SK-MEL-5 (cell line): ENCODE data around the gene TMSB4X. TPM values are rescaled to one million over a fixed set of nuclear protein-coding genes. Genes with fewer than 3 reads are reported as not detected.
"Not testable (repeated sequence)": the region's sequence is repeated elsewhere in the genome, so short reads cannot be mapped to it uniquely, and the experiment has no call there.

Experiments used
- DNase-seq: peaks from one replicate; pipeline ENCODE4 v3.0.0-alpha.2; 2016; ENCODE audit warnings: low read depth, low spot score
- in situ Hi-C: cut with HindIII; loops from 2 replicates; pipeline ENCODE4 v1.10.0; 2016; ENCODE audit warnings: low sequenced_read_pairs, high pct_unique_total_duplicates, low pct_unique_long_range_greater_than_20kb
- total RNA-seq: library from RNA; depleted of rRNA; stranded (reverse); fragments of >200 nt; shearing (Covaris generic); gene quantifications from 2 replicates; pipeline ENCODE4 v1.2.3, GENCODE V29; 2014

The TMSB4X gene
- total RNA-seq, 1 experiment from 2014 or later: not detected

DNA sequence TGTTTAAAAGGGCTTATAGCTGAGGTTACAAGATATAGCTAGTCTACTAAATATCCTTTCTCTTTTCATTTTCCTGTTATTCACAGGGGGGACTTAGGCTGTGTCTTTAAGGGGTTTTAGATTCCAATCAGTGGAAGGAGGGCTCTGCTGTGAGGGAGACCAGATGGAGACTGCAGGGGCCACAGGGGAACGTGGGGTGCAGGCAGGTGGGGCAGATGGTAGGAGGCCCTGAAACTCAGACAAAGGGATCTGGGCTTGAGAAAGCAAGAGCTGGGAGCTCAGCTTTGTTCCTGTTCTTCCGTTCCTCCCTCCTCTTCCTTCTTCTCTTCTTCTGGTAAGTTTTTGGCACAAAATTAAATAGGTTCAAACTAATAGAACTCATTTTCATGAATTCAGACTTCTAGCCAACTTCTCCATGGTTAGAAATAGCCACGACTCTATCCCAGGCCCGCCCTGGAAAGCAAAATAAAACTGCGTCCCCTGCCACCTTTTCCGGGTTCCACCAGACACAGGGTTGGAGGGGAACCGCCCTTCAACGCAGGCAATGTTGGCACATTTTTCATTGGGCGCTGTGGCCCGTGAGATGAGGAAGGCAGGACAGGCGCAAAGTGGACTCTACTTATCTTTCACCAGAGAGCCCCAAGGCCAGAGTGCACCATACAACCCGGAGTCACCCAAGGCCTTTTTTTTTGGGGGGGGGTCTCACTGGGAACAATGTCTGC lies 3.5 kb upstream of the TMSB4X start:
- in situ Hi-C loops: no loop called here
- no peak for DNase-seq

DNA sequence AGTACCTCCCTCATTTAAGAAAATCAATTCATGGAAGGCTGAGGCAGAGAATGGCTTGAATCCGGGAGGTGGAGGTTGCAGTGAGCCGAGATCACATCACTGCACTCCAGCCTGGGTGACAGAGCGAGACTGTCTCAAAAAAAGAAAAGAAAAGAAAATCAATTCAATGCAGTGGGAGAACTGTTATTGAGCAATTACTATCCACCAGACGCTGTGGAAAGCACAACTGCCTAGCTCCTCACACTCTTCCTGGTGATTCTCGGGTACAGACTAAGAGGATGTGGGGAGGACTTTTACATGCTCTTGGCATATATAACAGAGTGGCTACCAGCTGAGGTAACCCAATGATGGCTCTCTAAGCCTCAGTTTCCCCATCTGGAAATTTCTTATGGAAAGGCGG lies 2.7 kb upstream of the TMSB4X start:
- DNase-seq: no peak
- in situ Hi-C loops: no loop called here

DNA sequence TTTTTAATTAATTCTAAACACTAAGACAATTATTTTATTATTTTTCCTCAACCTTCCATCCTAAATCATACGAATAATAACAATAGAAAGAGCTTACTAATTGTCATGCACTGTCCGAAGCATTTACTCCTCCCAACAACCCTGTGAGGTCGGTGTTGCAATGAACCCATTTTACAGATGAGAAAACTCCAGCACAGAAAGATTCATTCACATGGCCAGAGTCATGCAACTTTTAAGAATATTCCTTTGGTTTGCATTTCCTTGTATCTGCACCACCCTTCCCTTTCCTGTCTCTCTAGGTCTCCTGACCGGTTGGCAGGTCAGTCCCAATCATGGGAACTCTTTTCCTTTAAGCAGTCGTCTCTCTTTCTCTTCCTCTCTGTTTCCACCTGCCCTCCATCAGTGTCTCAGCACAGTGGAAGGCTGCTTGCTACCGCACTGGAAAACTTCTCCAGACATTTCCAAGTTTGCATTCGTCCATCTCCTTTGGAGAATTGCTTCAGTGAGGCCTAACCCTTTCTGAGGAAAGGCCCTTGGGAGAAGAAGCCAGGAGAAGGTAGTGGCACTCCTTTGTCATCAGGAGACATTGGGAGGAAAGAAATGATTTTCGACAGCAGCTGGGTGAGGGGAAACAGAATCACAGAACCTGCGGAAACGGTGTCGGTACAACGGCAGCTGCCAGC lies 1.9 kb upstream of the TMSB4X start:
- in situ Hi-C loops: no loop called here
- DNase-seq: no peak

DNA sequence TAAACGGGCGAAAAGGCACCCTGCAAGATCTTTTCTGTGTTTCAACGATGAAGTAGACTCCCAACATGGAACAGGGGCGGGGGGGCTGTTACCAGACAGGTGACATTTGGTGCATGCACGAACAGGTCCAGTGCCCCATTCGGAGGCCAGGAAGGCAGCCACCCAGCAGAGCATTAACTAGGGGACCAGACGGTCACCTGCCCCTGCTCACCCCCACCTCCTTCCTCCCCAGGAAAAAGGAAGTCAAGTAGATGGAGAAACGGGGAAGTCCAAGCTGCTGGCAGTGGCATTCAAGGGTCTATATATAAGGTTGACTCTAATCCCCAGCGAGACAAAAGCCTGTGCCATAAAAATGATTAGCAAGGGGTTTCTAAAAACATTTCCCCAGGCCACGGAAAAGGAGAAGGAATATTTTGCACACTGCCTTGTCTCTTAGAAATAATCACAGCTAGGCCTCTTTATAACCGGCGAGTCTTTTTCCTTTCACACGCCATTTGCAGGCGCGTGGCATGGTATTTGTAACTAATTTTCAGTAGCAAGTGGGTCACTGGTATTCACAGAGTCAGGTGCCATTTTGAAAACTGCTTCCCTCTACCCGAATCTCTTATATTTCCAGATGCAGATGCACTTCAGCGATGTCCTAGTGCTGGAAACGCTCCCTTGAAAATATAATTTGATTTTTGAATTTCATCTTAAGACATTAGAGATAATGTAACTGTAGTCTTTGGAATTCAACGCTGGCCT lies 1.2 kb upstream of the TMSB4X start:
- in situ Hi-C loops: no loop called here
- no peak for DNase-seq

DNA sequence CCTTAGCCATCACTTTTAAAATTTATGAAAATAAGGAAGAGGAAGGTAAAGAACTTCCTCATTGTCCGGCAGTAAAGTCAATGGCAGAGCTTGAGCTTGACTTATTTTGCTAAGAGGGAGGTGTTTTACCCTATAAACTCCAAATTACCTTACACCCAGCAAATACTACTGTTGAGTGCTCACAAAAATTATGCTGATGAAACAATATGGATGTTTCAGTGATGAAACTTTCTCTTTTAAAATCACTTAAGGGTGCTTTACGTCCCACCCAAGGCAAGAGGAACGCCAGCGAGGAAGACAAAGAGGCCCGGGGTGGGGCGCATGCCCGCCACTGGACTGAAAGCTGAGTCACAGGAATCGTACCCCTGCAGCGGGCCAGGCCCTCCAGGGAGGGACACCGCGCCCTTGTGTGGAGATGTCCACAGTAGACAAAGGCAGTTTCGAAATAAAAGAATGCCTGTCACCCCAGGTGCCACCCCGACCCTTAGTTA lies 560 bp upstream of the TMSB4X start:
- in situ Hi-C loops: no loop called here
- DNase-seq: no peak

DNA sequence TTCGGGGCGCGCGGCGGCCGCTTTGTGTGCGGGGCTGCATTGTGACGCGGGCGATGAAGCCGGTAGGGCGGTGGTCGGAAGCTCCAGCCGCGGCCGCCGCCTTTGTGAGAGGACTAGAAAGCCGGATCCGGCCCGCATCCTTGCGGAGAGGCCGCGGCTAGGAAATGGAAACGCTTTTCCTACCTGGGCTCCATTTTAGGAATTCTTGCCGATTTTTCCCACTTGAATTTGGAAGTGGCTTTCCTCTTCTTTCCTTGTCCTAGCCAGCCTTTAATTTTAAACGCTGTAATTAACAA lies 708 bp downstream of the TMSB4X start:
- in situ Hi-C loops: no loop called here

DNA sequence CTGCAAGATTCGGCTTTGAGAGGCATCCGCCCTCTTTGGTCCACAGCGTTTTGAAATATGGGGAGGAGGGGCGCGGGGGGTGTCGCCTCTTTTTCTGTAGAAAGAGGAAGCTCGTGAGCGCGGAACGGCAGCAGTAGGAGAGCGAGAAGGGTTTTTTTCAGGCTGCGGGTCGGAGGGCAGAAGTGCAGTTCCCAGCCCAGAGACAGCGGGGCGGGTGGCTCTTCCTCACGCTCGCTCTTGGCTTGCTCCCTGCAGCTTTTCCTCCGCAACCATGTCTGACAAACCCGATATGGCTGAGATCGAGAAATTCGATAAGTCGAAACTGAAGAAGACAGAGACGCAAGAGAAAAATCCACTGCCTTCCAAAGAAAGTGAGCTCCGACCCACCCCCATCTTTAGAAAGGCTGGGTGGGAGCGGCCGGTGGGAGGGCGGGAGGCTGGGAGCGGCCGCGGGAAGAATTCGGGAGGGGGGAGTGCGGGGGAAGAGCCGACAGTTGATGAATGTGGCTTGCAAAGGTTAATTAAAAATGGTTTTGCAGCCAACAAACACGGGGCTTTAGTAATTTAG lies 1.2 kb downstream of the TMSB4X start:
- in situ Hi-C loops: no loop called here
- DNase-seq: no peak

More for the DNA sequence above, 708 bp downstream of the TMSB4X start:
- no peak for DNase-seq

DNA sequence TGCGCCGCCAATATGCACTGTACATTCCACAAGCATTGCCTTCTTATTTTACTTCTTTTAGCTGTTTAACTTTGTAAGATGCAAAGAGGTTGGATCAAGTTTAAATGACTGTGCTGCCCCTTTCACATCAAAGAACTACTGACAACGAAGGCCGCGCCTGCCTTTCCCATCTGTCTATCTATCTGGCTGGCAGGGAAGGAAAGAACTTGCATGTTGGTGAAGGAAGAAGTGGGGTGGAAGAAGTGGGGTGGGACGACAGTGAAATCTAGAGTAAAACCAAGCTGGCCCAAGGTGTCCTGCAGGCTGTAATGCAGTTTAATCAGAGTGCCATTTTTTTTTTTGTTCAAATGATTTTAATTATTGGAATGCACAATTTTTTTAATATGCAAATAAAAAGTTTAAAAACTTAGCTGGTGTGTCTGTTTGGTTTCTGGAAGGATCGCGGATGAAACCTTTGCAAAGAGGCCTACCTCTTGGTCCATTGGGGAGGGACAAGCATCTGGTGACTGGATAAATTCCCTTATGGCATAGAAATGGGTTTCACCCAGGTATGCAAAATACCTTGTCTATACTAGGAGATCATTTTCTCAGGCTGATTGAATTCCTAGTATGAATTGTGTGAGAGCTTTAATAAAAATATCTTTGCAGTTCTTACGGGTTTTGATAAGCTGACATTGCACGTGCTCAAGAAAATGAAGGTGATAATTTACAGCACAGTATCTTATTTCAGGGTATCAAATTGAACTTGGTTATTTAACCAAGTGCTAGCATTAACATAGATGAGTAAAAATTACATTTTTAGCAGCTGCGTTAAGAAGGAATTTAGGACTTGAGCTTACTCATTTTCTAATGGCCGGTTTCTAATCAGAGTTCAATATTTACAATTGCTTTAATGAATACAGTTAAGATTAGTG lies 2.2 kb downstream of the TMSB4X start:
- in situ Hi-C loops, DNase-seq: not testable (repeated sequence)

DNA sequence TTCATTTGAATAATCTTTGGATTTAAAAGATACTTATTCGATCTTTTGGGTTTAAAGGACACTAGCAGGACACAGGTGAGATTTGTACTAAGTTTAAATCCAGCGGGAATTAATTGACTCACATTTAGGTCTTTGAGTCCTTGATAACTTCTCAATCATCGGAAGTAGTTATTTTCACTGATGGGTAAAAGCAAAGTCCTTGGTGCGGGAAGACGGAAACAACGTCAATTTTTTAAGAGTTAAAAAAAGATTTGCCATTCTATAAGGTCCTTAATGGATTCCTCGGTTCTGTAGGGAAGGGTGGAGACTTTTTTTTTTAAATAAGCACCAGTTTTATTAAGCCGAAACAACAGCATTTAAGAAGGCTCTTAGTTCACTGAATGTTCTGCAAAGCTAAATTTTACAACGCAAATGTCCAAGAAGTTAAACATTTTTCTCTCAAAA lies 2.9 kb downstream of the TMSB4X start:
- DNase-seq: no peak
- in situ Hi-C loops: no loop called here

DNA sequence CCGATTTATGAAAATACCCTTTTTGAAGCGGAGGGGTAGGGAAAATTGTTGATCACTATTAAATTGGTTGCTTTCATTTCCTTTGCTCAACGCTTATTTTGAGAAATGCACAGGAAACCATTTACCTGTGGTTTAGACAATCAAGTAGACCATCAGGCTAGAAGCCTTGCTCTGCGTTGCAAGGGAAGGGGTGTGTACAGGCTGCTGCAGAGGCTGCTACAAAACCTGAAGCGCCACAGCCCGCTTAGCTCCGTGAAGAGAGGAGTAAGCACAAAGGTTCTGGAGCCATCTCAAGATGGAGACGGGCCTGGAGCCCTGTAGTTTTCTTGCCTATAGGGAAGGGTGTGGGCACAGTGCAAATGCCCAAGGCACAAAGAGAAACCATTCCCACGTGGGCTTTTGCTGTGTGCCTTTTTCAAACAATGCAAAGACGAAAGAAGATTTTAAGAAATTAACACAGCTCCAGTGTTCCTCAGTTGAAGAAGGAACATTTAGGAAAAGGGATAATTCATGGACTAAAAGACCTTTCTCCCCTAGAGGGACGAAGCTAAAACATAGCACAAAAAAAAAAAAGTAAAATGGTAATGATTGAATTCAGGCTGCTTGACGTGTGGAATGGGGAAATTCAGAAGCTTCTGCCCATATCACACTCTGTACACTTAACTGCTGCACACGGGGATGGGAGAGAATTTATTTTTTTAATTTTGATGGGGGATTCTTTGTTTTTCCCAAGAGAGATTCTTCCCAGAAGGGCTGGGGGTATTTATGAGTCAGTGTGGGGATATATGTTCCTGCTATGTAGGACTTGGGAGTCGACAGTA lies 3.5 kb downstream of the TMSB4X start:
- in situ Hi-C loops: no loop called here
- no peak for DNase-seq

DNA sequence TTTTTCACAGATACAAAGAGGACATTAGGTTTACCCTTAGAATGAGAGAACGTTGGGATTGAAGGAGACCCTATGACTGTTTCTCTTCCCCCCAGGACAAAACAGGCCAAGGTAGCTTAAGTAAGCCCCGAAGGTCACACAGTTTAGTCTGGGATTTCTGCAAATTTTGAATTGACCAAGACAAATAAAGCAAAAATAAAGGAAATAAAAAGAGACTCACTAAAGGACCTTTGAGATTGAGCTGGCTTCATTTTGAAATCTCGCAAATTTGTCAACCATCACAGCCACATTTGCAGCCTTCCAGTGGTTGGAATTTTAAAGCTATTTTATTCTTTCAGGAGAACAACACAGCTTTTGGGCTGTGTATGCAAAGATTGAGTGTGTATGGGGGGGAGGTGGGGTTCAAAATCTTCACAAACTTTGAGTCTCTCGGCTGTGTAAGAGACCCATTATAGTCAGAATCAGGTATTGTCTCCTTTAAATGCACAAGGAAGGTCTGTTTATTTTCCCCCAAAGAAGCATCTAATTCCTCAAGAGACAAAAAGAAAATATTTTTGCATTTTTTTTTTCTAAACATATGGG lies 4.2 kb downstream of the TMSB4X start:
- in situ Hi-C loops: no loop called here
- DNase-seq: no peak

DNA sequence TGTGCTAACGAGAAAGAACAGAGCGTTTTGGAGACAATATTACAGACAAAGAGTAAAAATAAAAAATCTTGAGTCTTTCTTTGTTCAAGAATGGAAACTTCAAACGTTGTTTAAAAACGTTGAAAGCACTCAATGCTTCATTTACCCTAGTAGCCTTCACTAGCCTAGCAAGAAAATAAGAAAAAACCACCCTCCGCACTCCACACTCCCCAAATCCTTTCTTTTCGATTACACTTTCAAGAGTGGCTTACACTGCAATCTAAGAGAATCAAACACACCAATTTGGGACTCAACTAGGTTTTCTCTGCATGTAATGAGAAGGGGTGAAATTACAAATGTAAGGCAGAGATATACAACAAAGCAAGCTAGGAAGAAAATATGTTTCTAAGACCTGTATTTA lies 4.7 kb downstream of the TMSB4X start:
- in situ Hi-C loops: no loop called here
- DNase-seq: no peak

DNA sequence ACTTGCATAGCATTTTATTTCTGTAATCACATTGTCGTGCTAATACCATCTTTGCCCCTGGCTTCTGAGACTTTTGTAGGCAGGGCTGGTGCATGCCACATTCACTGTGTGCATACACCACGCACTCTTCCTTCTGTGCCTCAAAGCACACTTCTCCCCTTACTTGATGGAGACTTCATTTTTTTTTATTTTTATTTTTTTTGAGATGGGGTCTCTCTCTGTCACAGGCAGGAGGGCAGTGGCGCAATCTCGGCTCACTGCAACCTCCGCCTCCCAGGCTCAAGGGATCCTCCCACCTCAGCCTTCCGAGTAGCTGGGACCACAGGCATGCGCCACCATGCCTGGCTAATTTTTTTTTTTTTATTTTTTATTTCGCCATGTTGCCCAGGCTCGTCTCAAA lies 5.1 kb downstream of the TMSB4X start:
- DNase-seq, in situ Hi-C loops: not testable (repeated sequence)

DNA sequence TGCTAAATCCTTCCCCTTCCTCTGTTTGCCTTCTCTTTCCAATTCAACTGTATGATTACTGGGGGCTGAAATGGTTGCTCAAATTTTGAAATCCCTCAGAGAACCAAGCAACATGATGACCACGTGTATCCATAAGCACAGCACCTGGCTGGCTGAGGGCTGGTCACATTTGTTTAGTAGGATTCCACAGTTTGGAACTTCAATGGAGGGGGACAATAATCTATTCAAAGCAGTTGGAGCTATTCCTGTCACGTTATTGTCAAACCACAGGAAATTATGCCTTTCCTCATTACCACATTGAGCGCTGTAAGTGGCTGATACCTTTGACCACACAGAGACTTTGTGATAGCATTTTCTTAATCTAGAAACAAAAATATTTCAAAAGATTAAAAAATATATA lies 7.0 kb downstream of the TMSB4X start:
- in situ Hi-C loops: no loop called here
- DNase-seq: peak; percentile 30

DNA sequence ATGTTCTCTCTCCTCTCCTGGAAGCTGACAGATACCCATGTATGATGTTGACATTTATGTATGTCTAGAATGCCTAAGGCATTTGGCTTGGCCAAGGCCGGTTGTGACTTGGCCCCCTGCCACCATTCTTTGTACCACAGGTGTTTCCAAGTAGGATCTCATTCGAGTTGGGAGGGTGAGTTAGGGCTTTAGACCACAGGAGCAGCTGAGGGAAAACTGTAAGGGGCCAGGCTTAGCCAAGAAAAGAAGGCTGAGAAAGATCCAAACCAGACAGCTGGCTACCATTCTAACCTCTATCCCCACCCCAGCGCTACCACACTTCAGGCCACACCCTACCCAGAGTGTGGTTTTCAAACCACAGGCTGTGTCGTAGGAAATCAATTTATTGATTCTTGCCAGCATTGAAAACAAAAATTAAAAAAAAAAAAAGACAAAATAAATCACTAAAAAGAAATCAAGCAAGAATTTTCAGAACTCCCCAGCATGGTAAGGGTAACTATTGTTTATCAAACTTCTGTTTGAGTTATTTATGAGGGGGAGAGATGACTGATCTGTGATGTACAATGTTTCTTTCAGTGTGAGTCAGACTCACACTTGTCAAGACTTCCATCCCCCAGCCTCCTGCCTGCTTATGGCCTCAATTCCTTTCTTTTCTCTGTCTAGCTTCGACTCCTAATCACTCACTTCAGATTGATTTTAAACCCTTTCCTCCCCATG lies 9.9 kb downstream of the TMSB4X start:
- in situ Hi-C loops: no loop called here
- peak; percentile 10 for DNase-seq

DNA sequence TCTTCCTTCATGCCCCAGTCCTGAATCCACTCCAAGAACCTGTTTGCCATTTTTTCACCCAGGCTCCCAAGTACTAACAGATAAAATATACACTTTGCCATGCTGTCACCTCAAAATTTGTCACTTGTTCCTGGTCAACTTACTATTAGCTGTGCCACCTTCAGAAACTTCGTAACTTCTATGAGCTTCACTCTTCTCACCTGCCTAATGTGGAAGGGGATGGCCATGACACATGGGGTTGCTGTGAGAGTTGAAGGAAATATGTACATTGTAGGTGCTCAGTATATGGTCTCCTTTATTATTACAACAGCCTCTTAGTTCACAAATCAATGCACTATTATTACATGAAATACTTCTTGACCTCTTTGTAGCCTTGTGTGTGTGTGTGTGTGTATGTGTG lies 10.4 kb downstream of the TMSB4X start:
- in situ Hi-C loops: no loop called here
- DNase-seq: no peak
